ENCODE data around the gene PRDX4. TPM values are rescaled to one million over a fixed set of nuclear protein-coding genes. Genes with fewer than 3 reads are reported as not detected.
"Not testable (repeated sequence)": the region's sequence is repeated elsewhere in the genome, so short reads cannot be mapped to it uniquely, and the experiment has no call there.

The PRDX4 gene
- total and polyA plus RNA-seq, 2 donors, result 85.4 to 206 TPM

DNA sequence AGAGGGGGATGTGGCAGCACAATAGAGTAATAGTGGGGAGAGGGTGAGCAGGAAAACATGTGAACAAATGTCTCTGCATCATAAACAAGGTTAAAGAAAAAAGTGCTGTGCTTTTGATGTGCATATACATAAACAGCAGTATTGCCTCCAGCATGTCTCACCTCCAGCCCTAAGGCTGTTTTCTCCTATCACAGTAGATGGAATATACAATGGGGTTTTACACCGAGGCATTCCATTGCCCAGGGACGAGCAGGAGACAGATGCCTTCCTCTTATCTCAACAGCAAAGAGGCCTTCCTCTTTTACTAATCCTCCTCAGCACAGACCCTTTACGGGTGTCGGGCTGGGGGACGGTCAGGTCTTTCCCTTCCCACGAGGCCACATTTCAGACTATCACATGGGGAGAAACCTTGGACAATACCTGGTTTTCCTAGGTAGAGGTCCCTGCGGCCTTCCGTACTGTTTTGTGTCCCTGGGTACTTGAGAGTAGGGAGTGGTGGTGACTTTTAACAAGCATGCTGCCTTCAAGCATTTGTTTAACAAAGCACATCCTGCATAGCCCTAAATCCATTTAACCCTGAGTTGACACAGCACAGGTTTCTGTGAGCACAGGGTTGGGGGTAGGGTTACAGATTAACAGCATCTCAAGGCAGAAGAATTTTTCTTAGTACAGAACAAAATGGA lies 7.1 kb upstream of the PRDX4 start:
- H3K27ac ChIP-seq (ENCODE audit: low read depth); DNase-seq (ENCODE audit: extremely low spot score); H3K36me3 ChIP-seq (ENCODE audit: insufficient read depth); H3K4me1 ChIP-seq (ENCODE audit: insufficient read depth); H3K4me3 ChIP-seq (ENCODE audit: low read depth, low read length): not testable (repeated sequence)
- WGBS, result 62% methylated on average over 8 of the region's 8 CpGs

DNA sequence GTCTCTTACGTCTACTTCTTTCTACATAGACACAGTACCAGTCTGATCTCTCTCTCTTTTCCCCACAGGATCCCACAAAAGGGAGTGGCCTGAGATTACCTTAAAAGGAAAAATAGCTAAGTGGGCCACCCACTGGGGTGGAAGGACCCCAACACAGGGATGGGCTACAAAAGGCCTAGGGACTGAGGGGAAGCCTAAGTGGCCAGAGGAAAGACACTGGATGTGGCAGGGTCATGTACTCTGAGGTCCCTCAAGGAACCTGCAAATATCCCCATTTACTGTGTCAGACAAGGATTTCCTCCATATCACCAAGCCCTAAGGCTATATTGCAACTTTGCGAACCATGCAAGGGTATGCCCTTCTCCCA lies 6.5 kb upstream of the PRDX4 start:
- Histone ChIP-seq H3K36me3 (ENCODE audit: insufficient read depth) (no peaks in the 10 kb centered on the region), H3K4me1 (ENCODE audit: insufficient read depth) (no peaks in the 10 kb centered on the region), H3K4me3 (ENCODE audit: low read depth, low read length) (no peak overlapping the region), H3K27ac (ENCODE audit: low read depth) (no peak overlapping the region)
- WGBS, result 90% methylated on average over 2 of the region's 2 CpGs
- no peak for DNase-seq (ENCODE audit: extremely low spot score)

- WGBS, result 68% methylated on average over 1 of the region's 1 CpG
- Histone ChIP-seq H3K4me1 (ENCODE audit: insufficient read depth) (no peaks in the 10 kb centered on the region), H3K36me3 (ENCODE audit: insufficient read depth) (no peaks in the 10 kb centered on the region), H3K27ac (ENCODE audit: low read depth) (no peak overlapping the region), H3K4me3 (ENCODE audit: low read depth, low read length) (no peak overlapping the region)
- no peak for DNase-seq (ENCODE audit: extremely low spot score)
These were observed 5.6 kb upstream of the PRDX4 start for GRCh38 chrX:23661671-23662070.

- Histone ChIP-seq H3K4me3 (ENCODE audit: low read depth, low read length) (no peak overlapping the region), H3K4me1 (ENCODE audit: insufficient read depth) (no peaks in the 10 kb centered on the region), H3K27ac (ENCODE audit: low read depth) (no peak overlapping the region), H3K36me3 (ENCODE audit: insufficient read depth) (no peaks in the 10 kb centered on the region)
- no peak for DNase-seq (ENCODE audit: extremely low spot score)
- 83% methylated on average over 3 of the region's 3 CpGs for WGBS
These were observed 5.1 kb upstream of the PRDX4 start for GRCh38 chrX:23662187-23662586.

DNA sequence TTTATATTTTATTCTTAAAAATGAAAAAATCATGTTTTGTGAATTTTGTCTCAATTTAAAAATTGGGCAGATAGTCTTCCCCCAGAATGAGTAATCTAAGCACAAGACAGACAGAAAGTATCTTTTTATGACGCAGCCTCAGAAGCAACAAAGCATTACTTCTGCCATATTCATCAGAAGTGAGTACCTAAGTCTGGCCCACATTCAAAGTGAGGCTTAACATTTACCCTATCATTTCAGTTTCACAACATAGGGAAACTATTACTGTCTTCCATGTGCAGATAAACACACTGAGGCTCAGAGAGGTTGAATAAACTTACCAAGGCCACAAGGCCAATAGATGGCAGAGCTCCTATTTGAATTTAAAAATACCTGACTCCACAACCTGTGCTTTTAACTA lies 4.4 kb upstream of the PRDX4 start:
- H3K4me3 ChIP-seq (ENCODE audit: low read depth, low read length), result no peak overlapping the region
- no peak overlapping the region for H3K27ac ChIP-seq (ENCODE audit: low read depth)
- no peak for DNase-seq (ENCODE audit: extremely low spot score)
- H3K36me3 ChIP-seq (ENCODE audit: insufficient read depth), result no peaks in the 10 kb centered on the region
- H3K4me1 ChIP-seq (ENCODE audit: insufficient read depth), result no peaks in the 10 kb centered on the region
- WGBS, result 49% methylated on average over 1 of the region's 1 CpG

DNA sequence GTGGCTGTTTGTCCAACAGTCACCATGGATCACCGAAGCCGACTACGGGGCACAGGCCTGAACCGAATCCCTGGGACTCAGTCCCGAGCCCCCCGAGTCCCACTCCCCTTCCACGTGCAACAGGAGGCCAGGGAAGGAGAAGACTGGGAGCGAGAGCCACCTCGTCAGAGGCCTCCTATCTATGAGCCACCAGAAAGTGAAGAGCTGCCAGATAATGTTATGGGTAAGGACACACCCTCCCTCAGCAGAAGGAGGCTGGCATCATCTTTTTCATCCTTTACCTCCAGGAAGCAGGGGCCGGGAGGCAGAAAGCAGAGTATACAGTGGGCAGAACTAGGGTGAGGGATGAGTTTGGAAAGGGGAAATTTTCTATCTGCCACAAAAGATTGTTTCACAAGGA lies 2.8 kb upstream of the PRDX4 start:
- WGBS, result 97% methylated on average over 10 of the region's 10 CpGs
- DNase-seq (ENCODE audit: extremely low spot score), result no peak
- no peak overlapping the region for H3K4me3 ChIP-seq (ENCODE audit: low read depth, low read length)
- H3K27ac ChIP-seq (ENCODE audit: low read depth), result no peak overlapping the region
- no peaks in the 10 kb centered on the region for H3K36me3 ChIP-seq (ENCODE audit: insufficient read depth)
- no peaks in the 10 kb centered on the region for H3K4me1 ChIP-seq (ENCODE audit: insufficient read depth)

- Histone ChIP-seq H3K36me3 (ENCODE audit: insufficient read depth) (no peaks in the 10 kb centered on the region), H3K4me3 (ENCODE audit: low read depth, low read length) (no peak overlapping the region), H3K4me1 (ENCODE audit: insufficient read depth) (no peaks in the 10 kb centered on the region), H3K27ac (ENCODE audit: low read depth) (no peak overlapping the region)
- 95% methylated on average over 16 of the region's 16 CpGs for WGBS
- DNase-seq (ENCODE audit: extremely low spot score), result no peak
These were observed 1.0 kb upstream of the PRDX4 start for GRCh38 chrX:23666282-23666681.

GRCh38 chrX:23668335-23668734 lies 1.0 kb downstream of the PRDX4 start:
- Histone ChIP-seq H3K4me1 (ENCODE audit: insufficient read depth) (no peaks in the 10 kb centered on the region), H3K27ac (ENCODE audit: low read depth) (no peak overlapping the region), H3K4me3 (ENCODE audit: low read depth, low read length) (peak overlapping the region; percentile 56), H3K36me3 (ENCODE audit: insufficient read depth) (no peaks in the 10 kb centered on the region)
- 2% methylated on average over 3 of the region's 3 CpGs for WGBS
- no peak for DNase-seq (ENCODE audit: extremely low spot score)

DNA sequence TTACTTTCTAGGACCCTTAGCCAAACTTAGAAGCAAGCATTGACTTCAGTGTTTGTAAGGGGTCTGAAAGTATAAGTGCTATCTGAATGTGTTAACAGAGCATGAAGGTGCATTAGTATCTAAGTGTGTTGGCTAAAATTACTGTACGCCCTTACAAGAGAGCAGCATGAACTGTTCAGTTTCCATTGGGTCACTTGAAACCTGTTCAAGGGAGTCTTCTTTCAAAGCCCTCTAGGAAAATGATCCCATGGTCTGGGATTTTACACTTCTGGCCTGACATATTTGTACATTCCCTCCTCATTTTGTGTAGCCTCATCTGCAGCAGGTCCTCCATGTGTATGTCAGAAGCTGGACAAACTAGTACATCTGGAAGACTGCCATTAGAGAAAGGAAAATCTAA lies 3.2 kb downstream of the PRDX4 start:
- no peaks in the 10 kb centered on the region for H3K36me3 ChIP-seq (ENCODE audit: insufficient read depth)
- no peak for DNase-seq (ENCODE audit: extremely low spot score)
- 92% methylated on average over 1 of the region's 1 CpG for WGBS
- no peaks in the 10 kb centered on the region for H3K4me1 ChIP-seq (ENCODE audit: insufficient read depth)
- H3K4me3 ChIP-seq (ENCODE audit: low read depth, low read length), result no peak overlapping the region
- no peak overlapping the region for H3K27ac ChIP-seq (ENCODE audit: low read depth)

- no peak overlapping the region for H3K4me3 ChIP-seq (ENCODE audit: low read depth, low read length)
- 77% methylated on average over 3 of the region's 3 CpGs for WGBS
- no peak overlapping the region for H3K27ac ChIP-seq (ENCODE audit: low read depth)
- no peaks in the 10 kb centered on the region for H3K36me3 ChIP-seq (ENCODE audit: insufficient read depth)
- no peaks in the 10 kb centered on the region for H3K4me1 ChIP-seq (ENCODE audit: insufficient read depth)
- no peak for DNase-seq (ENCODE audit: extremely low spot score)
These were observed 5.8 kb downstream of the PRDX4 start for GRCh38 chrX:23673108-23673507.

GRCh38 chrX:23676486-23676885 lies 9.2 kb downstream of the PRDX4 start:
- H3K27ac ChIP-seq (ENCODE audit: low read depth); H3K4me1 ChIP-seq (ENCODE audit: insufficient read depth); H3K4me3 ChIP-seq (ENCODE audit: low read depth, low read length); H3K36me3 ChIP-seq (ENCODE audit: insufficient read depth); DNase-seq (ENCODE audit: extremely low spot score): not testable (repeated sequence)
- WGBS, result 100% methylated on average over 3 of the region's 3 CpGs

DNA sequence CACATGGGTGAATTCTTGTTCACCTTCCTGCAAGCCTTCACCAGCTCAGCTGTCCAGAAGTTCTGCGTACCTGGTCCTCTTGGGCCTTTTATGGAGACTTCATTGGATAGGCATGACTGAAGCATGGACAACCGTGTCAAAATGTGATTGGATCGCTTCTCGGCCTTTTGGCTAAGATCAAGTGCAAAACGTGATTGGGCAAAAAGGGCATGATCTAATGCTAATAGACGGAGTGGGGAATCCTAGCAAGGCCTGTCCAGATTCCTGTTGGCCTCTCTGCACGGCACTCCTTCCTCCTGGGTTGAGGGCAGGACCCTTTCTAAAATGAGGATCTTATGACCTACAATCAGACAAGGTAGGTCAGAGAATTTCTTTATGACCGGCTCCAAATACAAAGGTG lies 24.9 kb downstream of the PRDX4 start:
- Histone ChIP-seq H3K27ac (ENCODE audit: low read depth) (no peak overlapping the region), H3K4me3 (ENCODE audit: low read depth, low read length) (no peak overlapping the region), H3K36me3 (ENCODE audit: insufficient read depth) (no peaks in the 10 kb centered on the region), H3K4me1 (ENCODE audit: insufficient read depth) (no peaks in the 10 kb centered on the region)
- no peak for DNase-seq (ENCODE audit: extremely low spot score)
- WGBS, result 82% methylated on average over 8 of the region's 8 CpGs

- H3K36me3 ChIP-seq (ENCODE audit: insufficient read depth), result no peaks in the 10 kb centered on the region
- no peak overlapping the region for H3K27ac ChIP-seq (ENCODE audit: low read depth)
- no peaks in the 10 kb centered on the region for H3K4me1 ChIP-seq (ENCODE audit: insufficient read depth)
- H3K4me3 ChIP-seq (ENCODE audit: low read depth, low read length), result no peak overlapping the region
- under 1% methylated on average over 8 of the region's 8 CpGs for WGBS
- DNase-seq (ENCODE audit: extremely low spot score), result peak; percentile 14
These were observed 27.3 kb downstream of the PRDX4 start for GRCh38 chrX:23694606-23695005.

GRCh38 chrX:23699636-23700194 lies 32.4 kb downstream of the PRDX4 start:
- Histone ChIP-seq H3K36me3 (ENCODE audit: insufficient read depth) (no peaks in the 10 kb centered on the region), H3K27ac (ENCODE audit: low read depth) (no peak overlapping the region), H3K4me3 (ENCODE audit: low read depth, low read length) (no peak overlapping the region), H3K4me1 (ENCODE audit: insufficient read depth) (no peaks in the 10 kb centered on the region)
- DNase-seq (ENCODE audit: extremely low spot score), result no peak
- 42% methylated on average over 16 of the region's 16 CpGs for WGBS
